ENCODE results near the gene CBLN1.

The CBLN1 gene

DNA sequence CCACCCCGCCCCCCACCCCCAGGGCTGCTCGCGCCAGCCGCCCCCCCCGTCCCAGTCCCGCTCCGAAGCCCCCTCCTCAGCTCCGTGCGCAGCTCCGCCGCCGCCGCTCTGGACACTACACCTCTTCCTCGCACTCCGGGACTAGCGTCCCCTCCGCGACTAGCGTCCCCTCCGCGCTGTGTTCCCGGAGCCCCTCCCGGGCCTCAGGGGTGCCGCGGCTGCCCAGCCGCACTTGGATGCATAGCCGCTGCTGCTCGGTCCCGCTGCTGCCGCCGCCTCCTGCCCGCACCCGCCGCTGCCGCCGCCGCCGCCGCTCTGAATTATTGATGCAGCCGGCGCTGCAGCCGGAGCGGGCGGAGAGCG is at the start of gene CBLN1:
Gene CBLN1, minus strand, starts transcription at position 359 of the 363 bp plus-strand sequence. CDS start 373 bp downstream, outside the sequence.
- no peak for DNase-seq

DNA sequence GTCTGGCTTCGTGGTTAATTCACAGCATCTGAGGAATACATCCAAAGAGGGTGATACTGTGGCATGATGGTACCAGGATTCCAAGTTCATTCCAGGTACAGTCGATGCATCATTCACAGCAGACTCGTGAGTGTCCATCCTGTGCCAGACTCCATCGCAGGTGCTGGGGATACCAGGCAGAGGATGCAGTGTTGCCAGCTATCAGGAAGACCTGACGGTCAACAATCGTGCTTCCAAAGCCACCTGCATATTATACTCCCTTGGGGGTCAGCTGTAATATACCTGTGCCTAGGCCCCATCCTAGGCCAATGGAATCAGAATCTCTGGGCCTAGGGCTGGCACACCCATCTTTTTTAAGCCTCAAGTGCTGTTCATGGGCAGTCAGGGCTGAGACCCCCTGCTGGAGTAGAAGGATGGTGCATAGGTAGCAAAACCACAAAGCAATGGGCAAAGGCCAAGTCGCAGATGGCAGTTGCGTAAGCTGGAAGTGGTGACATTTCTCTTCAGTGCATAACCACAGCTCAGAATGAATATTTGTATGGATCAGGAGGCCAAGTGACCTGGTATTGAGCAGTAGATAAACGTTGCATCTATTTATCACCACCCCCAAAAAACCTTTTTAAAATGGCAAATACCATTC is 49.0 kb upstream of the CBLN1 start:
- DNase-seq = no peak

DNA sequence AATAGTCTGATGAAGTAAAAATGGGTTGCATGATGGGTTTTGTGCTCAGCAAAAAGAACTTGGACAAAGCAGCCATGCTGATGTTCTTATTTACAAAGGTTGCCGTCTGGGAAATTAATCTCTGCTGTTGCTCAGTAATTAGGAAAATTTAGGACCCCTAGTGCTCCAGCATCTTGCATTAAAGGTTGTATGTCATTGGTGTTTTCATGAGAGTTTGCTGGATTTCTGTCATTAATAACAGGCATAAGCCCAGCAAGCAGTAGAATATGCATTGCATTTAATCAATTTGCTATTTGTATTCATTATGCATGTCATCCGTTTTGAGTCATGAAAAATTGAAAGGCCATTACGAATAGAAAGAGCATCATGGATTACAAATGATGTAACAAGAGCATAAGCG is 46.7 kb upstream of the CBLN1 start:
- DNase-seq = no peak

DNA sequence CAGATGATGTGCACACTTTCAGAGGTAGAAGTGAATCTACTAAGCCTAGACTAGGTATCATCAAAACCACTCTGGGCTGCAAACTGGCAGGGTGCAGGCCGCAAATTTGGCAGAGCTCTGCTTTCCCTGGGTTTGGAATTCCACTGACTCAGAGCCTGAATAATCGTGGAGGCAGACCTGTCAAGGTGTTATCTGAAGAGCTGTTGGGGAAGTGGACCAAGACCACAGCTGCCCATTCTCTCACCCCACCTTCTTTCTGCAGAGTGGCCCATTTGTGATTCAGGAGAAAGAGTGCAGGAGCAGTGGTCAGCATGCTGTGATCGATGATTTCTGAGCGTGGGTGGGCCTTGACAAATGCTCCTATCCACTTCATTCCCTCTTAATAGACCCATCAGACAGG is 45.8 kb upstream of the CBLN1 start:
- no peak for DNase-seq

DNA sequence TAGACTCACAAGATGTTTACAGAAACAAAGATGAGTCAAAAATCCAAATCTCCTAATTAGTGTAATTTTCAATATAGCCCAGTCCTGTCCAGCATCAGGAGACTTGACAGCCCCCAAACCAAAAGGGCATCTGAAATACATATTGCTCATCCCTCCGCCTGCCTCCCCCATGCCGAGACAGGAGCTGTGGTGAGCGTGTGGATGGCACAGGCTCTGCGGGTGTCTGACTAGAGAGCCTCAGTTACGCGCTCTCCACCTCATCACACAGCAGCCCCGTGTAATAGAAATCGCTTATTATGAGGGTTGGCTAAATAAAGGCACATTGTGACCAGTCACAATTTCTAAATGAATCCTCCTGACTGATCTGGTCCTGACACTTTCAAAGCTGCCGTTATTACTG is 43.1 kb upstream of the CBLN1 start:
- DNase-seq = no peak

DNA sequence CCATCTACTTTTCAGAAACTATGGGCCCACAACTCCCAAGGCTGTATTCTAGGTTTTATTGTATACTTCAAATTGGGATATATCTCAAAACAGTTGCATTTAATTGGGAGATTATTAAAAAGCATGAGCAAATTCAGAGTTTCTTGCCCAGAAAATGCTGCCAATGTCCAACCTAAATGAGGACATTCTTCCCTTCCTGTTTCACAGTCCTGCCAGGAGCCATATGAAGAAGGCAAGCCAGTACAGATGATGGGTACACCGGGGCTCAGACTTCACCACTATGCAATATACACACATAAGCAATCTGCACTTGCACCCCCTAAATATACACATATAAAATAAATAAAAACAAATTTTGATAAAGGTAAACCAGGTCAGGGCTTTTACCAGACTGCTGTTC is 34.0 kb upstream of the CBLN1 start:
- no peak for DNase-seq

DNA sequence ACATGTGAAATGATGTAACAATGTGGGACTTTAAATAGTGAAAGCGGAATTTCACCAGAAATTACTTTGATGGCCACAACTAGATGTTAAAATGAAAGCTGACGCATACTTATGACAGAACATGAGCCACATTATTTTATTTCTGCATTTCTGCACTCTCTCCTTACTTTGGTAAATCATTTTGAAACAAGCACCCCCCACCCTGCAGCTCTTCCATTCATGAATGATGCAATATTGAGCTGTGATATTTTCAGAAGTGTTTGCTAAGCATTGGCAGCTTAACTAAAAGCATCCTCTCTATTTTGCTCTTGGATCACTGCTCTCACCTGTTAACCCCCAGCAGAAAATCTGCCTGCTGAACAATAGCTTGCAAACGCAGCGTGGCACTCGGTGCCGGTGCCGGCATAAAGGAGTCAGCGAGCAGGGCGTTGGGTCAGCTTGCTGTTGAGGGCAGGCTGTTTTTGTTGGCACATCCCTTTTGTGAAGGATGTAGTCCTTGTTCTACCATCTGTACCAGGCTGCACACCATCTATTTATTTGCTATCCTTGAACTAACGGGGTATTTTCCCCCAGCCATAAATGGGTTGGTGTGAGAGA is 30.8 kb upstream of the CBLN1 start:
- no peak for DNase-seq

DNA sequence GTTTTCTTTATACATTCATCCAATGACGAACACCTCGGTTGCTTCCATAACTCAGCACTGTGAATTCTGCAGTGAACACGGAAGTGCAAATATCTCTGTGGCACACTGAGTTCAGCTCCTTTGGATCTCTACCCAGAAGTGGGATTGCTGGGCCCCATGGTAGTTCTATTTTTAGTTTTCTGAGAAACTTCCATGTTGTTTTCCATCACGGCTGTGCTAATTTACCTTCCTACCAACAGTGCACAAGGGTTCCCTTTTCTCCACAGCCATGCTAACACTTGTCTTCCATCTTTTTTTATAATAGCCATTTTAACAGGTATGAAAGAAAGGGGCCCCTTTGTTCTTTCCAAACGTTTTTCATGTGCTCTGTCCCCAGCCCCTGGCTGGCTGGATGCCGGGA is 30.2 kb upstream of the CBLN1 start:
- DNase-seq = no peak

DNA sequence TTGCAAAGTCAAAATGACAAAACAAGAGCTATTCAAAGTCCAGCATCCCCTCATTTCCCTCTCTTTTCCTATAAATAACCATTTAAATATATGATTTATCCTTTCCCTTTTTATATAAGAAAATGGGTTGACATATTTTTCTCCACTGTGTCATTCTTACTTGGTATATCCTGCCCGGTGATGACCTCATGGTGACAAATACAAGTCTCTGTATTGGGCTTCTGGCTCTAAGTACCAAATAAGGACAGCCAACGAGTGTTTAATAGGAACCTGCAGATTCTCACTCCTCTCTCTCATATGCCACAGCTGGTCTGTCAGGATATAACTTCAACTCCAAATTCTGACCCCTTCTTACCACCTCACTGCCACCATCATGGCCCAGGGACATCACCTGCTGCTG is 25.5 kb upstream of the CBLN1 start:
- no peak for DNase-seq

DNA sequence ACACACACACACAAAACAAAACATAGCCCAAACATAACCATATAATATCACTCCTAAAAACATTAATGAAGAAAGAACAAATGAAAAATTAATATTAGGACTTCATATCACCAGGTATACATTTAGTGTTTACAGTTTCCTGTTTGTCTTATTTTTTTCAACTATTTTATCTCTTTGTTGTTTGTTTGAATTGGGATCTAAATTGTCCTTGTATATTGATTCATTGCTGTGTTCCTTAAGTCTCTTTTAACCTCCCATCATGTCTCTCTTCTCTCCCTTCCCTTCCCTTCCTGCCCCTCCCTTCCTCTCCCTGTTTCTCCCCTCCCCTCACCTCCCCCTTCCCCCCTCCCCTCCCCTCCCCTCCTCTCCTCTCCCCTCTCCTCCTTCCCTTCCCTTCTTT is 23.8 kb upstream of the CBLN1 start:
- no peak for DNase-seq

DNA sequence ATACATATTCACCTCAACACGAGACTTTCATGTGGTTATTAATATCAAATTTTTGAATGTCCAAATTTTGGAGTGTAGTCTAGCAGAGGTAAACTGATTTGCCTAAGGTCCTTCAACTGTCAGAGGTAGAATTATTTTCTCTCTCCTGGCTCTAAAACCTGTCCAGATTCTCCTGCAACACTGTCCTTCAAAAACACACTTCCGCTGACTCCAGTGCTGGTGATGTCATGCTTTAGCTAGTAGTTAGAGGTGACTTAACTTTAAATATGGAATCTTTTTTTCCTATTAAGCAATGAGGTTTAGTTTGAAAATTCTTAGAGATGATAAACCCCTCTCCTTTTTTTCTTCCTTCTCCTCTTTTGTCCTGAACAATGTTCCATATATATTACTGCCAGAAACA is 10.8 kb upstream of the CBLN1 start:
- no peak for DNase-seq

DNA sequence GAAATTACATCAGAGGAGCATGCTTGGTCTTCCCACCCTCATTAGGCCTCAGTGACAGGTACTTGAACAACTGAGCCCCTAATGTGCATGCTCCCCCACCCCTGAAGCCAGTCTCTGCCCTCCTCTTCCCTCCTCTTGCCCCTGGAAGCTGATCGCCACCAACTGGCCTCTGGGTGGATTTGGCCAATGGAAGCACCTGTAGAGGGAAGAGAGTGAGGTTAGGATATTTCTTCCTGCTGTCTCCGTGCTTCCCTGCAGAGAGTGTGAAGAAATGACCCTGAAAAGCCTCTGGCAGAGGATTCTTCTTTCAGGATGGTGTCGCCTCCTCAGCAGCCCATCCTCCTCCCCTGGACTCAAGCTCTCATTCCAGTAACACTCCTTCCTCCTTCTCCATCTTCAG is 5.9 kb upstream of the CBLN1 start:
- DNase-seq = no peak

DNA sequence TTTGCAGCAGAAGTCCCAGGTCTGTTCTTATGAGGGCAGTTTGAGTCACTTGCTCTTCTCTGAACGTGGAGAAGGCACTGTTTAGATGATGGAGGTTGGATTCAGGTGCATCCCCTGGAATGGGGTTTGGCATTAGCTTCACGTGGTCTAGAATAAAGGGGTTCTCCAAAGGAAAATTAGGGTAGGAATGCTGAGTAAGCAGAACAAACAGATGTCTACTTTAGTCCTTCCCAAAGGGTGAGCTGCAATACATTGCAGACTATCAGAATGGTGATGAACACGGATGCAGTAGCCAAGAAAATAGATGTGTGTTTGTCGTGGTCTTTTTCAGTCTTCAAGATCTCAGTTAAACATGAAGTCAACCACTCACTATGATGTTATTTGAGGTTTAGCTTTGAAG is 3.3 kb upstream of the CBLN1 start:
- DNase-seq = no peak

DNA sequence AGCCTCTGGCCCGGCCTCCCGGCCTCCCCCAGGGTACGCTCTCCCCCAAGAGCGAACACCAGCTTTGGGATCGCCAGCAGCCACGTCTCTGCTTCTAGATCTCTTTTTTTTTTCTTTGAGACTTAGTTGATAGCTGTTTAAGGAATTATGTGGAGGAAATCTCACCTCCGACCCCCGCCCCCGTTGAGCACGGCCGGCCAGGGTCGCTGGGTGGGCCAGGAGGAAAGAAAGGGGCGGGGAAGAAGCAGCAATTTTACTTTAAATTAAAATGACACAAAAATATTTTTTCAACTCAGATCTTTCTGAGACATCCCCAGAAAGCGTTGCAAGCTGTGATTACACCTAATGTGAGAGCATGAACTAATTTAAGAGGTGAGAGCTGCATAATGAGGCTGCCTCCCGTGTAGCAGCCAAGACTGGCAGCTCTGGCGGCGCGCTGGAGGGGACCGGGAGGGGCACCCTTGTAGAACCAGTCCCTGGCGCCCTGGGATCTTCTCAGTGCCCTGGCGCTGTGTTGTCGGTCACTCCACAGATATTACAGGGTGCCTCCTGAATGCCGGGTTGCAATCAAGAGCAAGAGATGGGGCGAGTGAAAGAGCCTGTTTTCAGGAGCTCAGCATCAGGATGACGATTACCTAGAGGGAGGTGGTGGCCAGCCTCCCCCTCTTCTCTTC is 1.9 kb upstream of the CBLN1 start:
- DNase-seq = no peak

DNA sequence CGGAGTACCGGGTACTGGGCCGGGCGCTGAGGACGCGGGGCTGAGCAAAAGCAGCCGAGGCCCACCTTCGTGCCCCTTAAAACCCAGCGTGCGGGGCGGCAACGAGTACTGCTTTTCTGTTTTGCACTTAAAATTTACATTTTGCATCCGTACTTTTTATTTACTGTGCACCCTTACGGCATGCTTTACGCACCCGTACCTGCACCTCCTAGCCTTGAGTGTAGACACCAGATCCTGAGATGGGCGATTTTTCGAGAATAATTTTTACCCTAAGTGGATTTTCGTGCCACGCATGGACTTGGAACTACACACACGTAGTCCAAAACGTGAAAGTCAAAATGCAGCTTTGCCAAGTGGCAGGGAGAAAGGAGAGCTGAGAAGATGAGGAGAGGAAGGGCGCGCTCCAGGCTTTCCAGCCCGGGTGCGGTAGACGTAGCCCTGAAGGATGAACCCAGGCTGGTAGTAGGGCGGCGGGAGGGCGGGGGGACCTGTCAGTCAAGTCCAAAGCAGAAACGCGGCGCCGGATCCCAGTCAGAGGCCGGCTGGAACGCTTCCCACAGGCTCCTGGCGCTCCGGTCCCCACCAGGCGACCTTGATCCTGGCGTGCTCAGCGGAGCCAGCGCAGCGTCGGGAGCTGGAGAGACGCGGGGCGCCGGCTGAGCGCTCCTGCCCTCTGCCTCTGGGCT is 1.2 kb upstream of the CBLN1 start:
- DNase-seq = no peak

DNA sequence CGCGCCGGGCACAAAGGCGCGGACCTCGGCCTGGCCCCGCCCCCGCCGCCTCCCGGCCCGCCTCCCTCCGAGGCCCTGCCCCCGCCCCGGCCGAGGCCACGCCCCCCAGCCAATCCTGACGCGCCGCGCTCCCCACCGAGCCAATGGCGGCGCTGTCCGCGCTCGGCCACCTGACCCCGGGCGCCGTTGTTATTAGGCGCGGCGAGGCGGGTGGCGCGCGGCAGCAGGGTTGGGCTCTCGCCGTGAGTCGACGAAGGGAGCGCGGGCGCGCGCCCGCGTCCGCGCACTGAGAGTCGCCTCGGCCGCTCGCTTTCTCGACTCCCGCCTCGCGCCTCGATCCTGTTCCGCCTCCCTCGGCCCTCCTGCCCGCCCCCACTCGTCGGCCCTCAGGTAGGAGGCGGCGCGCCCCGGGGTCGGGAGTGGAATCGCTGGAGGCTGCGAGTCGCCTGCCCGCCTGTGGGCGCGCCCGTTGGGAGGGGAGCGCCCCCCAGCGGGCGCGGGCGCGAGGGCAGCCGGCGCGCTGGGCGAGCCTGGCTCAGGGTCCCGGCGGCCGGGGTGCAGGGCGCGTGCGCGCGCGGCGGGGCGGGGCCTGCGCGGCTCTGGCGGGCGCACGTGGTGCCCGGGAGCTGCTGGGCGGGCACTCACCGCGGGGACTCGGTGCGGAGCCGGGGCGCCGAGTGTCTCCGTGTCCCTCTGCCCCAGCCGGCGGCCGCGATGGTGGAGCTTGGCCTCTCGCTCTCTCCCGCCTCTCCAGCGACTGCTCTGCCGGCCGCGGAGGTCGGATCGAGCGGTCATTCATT is 405 bp upstream of the CBLN1 start:
- DNase-seq = peak; percentile 85

DNA sequence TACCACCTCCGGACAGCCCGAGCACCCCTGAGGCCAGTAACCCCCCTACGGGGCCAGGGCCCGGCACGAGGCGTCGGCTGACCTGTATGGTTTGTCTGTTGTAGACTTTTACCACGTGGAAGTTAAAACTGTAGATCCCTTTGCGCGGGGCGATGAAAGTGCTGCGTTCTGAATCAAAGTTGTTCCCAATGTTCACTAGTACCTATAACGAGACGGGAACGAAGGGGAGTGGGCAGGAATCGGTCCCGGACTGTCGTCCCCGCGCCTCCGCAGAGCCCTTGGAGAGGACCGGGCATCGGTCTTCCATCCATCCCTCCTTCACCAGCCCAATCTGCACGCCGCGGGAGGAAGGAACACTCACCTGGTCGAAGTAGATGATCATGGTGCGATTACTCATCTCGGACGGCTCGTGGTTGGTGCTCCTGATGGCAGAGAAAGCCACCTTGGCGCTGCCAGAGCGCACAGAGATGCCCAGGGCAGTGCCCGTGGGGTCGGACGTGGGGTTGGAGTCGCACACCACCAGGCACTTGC is 732 bp downstream of the CBLN1 start:
- DNase-seq = no peak

DNA sequence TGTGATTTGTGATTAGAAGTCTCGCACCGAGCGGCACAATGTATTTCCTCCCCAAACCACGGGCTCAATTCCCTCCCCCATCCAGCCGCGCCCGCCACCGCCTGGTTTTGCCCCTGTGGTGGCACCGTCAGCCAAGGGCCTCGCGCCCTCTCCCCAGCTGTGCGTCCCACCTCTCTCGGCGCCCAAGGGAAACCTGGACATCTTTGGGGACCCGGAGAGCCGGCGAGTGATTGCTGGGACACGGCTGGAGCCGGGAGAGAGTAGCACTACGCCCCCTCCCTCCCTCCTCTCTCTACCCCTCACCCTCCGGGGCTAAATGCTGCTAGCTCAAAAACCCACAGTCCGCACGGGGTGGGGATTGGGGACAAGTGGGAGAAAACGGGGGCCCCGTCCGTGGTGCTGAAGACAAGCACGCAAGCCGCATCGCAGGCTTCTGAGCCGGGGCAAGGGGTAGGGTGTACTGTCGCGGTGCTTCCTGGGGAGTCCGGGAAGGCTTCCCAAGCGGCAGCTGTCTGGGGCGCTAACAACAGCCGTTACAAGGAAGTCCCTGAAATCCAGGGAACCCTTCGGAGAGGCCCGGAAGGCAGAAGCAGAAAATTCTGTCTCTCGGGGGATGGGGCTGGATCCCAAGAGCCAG is 1.4 kb downstream of the CBLN1 start:
- no peak for DNase-seq

DNA sequence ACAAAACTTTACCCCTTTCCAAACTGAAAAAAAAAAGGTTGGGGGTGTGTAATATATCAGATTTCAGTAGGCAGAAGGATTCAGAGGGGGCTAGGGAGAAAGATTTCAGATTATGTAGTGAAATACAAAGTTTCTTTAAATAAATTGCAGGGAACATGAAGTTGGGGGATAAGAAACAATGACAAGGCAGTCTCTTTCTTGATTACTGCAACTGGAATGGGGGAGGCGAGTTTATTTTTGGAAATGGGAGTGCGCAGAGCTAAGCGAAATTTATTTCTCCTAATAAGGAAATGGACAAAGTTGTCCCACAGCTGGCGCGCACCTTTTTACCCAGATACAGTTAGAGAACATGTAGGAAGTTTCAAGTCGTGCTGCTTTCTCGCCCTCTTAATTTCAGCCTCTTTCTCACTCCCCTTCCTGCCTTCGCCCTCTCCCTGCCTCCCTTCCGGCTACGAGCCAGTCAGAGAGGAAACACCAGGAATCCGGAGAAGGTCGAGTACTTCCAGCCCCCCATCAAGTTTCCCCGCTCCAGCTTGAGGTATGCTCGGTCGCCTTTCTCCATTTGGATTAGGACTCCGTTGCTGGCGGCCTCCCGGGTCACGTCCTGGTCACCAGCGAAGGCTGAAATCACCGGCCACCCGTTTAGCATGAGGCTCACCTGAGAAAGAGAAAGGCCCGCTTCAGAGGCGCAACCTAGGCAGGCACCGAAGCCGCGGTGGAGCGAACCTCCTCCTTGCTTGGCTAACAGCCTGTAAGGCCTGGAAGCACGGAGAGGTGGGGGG is 2.5 kb downstream of the CBLN1 start:
- no peak for DNase-seq

DNA sequence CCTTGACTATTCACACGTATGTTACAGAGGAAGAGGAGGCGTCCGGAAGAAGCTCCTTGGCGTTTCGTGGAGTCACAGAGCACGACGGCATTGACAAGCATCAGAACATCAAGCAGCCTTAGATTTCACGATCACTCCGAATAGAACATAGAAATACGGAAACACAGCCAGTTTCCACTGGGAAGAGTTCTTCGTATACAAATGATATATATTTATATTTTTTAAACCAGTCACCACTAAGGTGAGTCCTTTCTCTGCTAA is 3.1 kb downstream of the CBLN1 start:
- DNase-seq = no peak

DNA sequence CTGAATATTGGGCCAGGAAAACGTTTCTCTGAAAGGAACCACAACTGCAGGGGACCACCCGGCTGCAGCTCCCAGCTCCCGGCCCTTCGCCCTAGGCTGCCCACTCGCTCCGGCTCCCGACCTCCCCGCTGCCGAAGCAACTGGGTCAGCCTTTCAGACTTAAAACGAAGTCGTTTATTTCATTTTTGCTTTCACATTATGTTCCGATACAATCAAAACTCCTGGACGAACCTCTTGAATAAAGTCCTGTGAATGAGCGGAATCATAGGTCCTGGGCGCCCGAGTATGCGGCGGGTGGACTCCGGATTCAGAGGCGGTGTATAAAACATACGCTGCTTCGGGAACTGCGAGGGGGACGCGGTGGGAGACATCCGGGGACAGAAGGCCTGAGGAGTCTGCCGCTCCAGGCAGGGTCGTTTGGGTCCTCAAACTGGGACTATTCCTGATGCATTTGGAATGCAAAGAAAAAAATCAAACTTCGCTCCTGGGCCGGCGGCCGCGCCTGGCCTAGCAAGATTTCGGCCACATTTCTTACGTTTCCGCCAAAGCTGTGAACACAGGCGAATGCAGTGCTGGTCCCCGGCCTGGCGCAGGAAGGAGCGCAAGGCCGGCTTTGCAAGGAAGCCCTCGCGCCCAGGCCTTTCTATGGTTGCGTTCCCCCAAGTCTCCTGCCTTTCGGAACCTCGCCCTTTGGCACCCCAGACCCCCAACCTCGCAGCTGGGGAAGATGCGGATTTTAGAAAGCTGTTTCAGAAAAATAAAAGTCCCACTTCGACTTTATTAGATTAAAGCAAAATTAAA is 3.7 kb downstream of the CBLN1 start:
- DNase-seq = no peak

All from activated CD4-positive, alpha-beta T cell treated with anti-CD3 and anti-CD28 coated beads, Interleukin-2, amount 50 U/mL, for 16 hours (primary cell).